GM12878 (cell line): ENCODE data around the gene SFXN2. TPM values are rescaled to one million over a fixed set of nuclear protein-coding genes. Genes with fewer than 3 reads are reported as not detected.

ENCODE experiments used
- ATAC-seq: fragments of 200-7000 bp; cut with Tn5 transposase; 3 replicates; pipeline ENCODE4 v1.9.1; 2020; ENCODE audit warnings: mild to moderate bottlenecking, moderate library complexity
- BruUV-seq: library from RNA; stranded (reverse); fragments of 400-500 nt; replicated peaks from 2 replicates; lab custom pipeline; 2021; lab: Mats Ljungman, UMichigan
- CTCF ChIA-PET: fragments of 300-600 bp; sonication (Branson Sonifier 250); formaldehyde crosslinking; extraction: SDS; loops from one replicate; lab custom pipeline; 2021; ENCODE audit warnings: inconsistent platforms; lab: Yijun Ruan, JAX
- POLR2A ChIA-PET: fragments of 350-600 bp; formaldehyde crosslinking; extraction: SDS; loops from one replicate; lab custom pipeline; 2021; ENCODE audit warnings: inconsistent platforms; lab: Charles Lee
- RAD21 ChIA-PET: fragments of 300-600 bp; sonication (Branson Sonifier 250); formaldehyde crosslinking; loops from one replicate; lab custom pipeline; 2023; ENCODE audit warnings: antibody characterized with exemption; ENCODE audit not compliant: unreplicated experiment; lab: Charles Lee
- SMC1A ChIA-PET: fragments of 300-600 bp; sonication (Branson Sonifier 250); formaldehyde crosslinking; loops from one replicate; lab custom pipeline; 2023; ENCODE audit not compliant: unreplicated experiment, uncharacterized antibody; lab: Charles Lee
- DNase-seq: peaks from one replicate; pipeline ENCODE4 v3.0.0-alpha.2; 2011; ENCODE audit warnings: low read depth, low spot score
- FAIRE-seq: peaks from 3 replicates; lab custom pipeline; 2011; peaks lifted over from hg19 to GRCh38; lab: Jason Lieb, UNC
- H2AFZ ChIP-seq: 2 replicates; pipeline ENCODE4 v1.6.0; 2011; ENCODE audit warnings: low read depth, low read length, control low read depth; ENCODE audit not compliant: control insufficient read depth
- H3K27ac ChIP-seq: 2 replicates; pipeline ENCODE4 v1.5.1; 2011; ENCODE audit warnings: control low read depth; ENCODE audit not compliant: control insufficient read depth, insufficient read depth
- H3K27me3 ChIP-seq, 2 experiments: replicated peaks in 1 of 2; 2 replicates each; pipeline versions ENCODE4 v1.6.0 to v1.6.1; 2011; ENCODE audit warnings: low read length in 1 of 2; ENCODE audit not compliant: control insufficient read depth in 2 of 2, insufficient read depth in 2 of 2
- H3K36me3 ChIP-seq, 2 experiments: 2 replicates each; pipeline ENCODE4 v1.5.1; 2011; ENCODE audit warnings: low read length in 1 of 2; ENCODE audit not compliant: control insufficient read depth in 2 of 2, insufficient read depth in 2 of 2
- H3K4me1 ChIP-seq: 2 replicates; pipeline ENCODE4 v1.6.1; 2011; ENCODE audit warnings: mild to moderate bottlenecking, low read length, moderate library complexity, mixed read lengths; ENCODE audit not compliant: control insufficient read depth, insufficient read depth
- H3K4me2 ChIP-seq: 2 replicates; pipeline ENCODE4 v1.6.0; 2011; ENCODE audit warnings: control low read depth; ENCODE audit not compliant: control insufficient read depth, insufficient read depth
- H3K4me3 ChIP-seq: fragments of 200-600 bp; sonication (generic); 2 replicates; pipeline ENCODE4 v1.5.1; 2016
- H3K79me2 ChIP-seq: 2 replicates; pipeline ENCODE4 v1.6.0; 2011; ENCODE audit warnings: low read length; ENCODE audit not compliant: control insufficient read depth, insufficient read depth
- H3K9ac ChIP-seq: 2 replicates; pipeline ENCODE4 v1.8.0; 2011; ENCODE audit warnings: low read length, control low read depth, mixed read lengths; ENCODE audit not compliant: control insufficient read depth, insufficient read depth
- H3K9me3 ChIP-seq: replicated peaks from 3 replicates; pipeline ENCODE4 v1.5.1; 2011; ENCODE audit warnings: mild to moderate bottlenecking, low read length; ENCODE audit not compliant: control insufficient read depth, insufficient read depth
- H4K20me1 ChIP-seq: 2 replicates; pipeline ENCODE4 v1.6.0; 2011; ENCODE audit not compliant: control insufficient read depth, insufficient read depth
- CEBPB ChIP-seq, 2 experiments: fragments of 150-350 bp in 1 of 2; IDR thresholded peaks; 2 replicates each; pipeline ENCODE4 v1.6.1; 2012 to 2014; ENCODE audit warnings: low read depth in 2 of 2, low read length in 2 of 2, borderline replicate concordance in 1 of 2, inconsistent platforms in 1 of 2
- CHD1 ChIP-seq: IDR thresholded peaks from 2 replicates; pipeline ENCODE4 v1.6.1; 2012; ENCODE audit warnings: low read depth, low read length, improper control_type of control experiment
- CREM ChIP-seq: IDR thresholded peaks from 2 replicates; pipeline ENCODE4 v1.6.1; 2014; ENCODE audit warnings: antibody characterized with exemption, low read depth
- HCFC1 ChIP-seq: fragments of 150-350 bp; IDR thresholded peaks from 2 replicates; pipeline ENCODE4 v1.6.1; 2014; ENCODE audit warnings: low read length
- NR2C1 ChIP-seq: fragments of 450-650 bp; IDR thresholded peaks from 2 replicates; pipeline ENCODE4 v1.6.1; 2017; ENCODE audit warnings: antibody characterized with exemption, mild to moderate bottlenecking, moderate library complexity
- NR2F1 ChIP-seq: fragments of 450-650 bp; conservative IDR thresholded peaks from 2 replicates; pipeline ENCODE4 v1.6.1; 2017; ENCODE audit warnings: mild to moderate bottlenecking
- SMAD1 ChIP-seq: fragments of 450-650 bp; IDR thresholded peaks from 2 replicates; pipeline ENCODE4 v1.6.1; 2018; ENCODE audit warnings: mild to moderate bottlenecking, low read depth; ENCODE audit not compliant: partially characterized antibody
- TAF1 ChIP-seq: IDR thresholded peaks from 2 replicates; pipeline ENCODE4 v1.6.1; 2011; ENCODE audit warnings: mild to moderate bottlenecking, low read depth, low read length, borderline replicate concordance
- TARDBP ChIP-seq: IDR thresholded peaks from 2 replicates; pipeline ENCODE4 v1.6.1; 2016; ENCODE audit warnings: borderline replicate concordance
- TBL1XR1 ChIP-seq: IDR thresholded peaks from 2 replicates; pipeline ENCODE4 v1.6.1; 2012; ENCODE audit warnings: low read depth, low read length, improper control_type of control experiment
- TCF12 ChIP-seq: IDR thresholded peaks from 2 replicates; pipeline ENCODE4 v1.6.1; 2011; ENCODE audit warnings: low read depth, mild to moderate bottlenecking, low read length
- ZNF217 ChIP-seq: fragments of 450-650 bp; IDR thresholded peaks from 2 replicates; pipeline ENCODE4 v1.6.1; 2017; ENCODE audit warnings: antibody characterized with exemption, mild to moderate bottlenecking
- ZNF687 ChIP-seq: fragments of 450-650 bp; IDR thresholded peaks from 2 replicates; pipeline ENCODE4 v1.6.1; 2017; ENCODE audit warnings: mild to moderate bottlenecking, moderate library complexity
- WGBS: methylation state at CpG from one replicate; pipeline ENCODE4 v1.1.6; 2016; ENCODE audit warnings: low lambda C conversion rate; ENCODE audit not compliant: insufficient replicate concordance, insufficient coverage; ENCODE audit errors: missing lambda C conversion rate; 5-methylcytosine and 5-hydroxymethylcytosine counted together
- in situ Hi-C: fragments of 300-500 bp; cut with MboI; formaldehyde crosslinking; loops from 9 replicates; pipeline ENCODE4 v1.14.3; 2018; ENCODE audit warnings: mixed read lengths
- intact Hi-C: fragments of 100-400 bp; cut with micrococcal nuclease; formaldehyde crosslinking; loops from one replicate; pipeline ENCODE4 v1.14.2; 2022; ENCODE audit not compliant: unreplicated experiment
- polyA plus RNA-seq, 11 experiments: library from polyadenylated mRNA; depleted of rRNA in 4 of 11; unstranded in 6 of 11; stranded (reverse) in 5 of 11; fragments of >200 nt; fragmentation: Nextera tagmentation in 4 of 11; fragmentation: Illumina TruSeq in 1 of 11; extraction: Ambion mirVana in 4 of 11; extraction: Trizol in 1 of 11; gene quantifications; 1 replicate in 1 of 11; 2 replicates in 10 of 11; pipeline versions ENCODE4 v1.2.1 to v1.2.3, GENCODE V29; 2011 to 2016; ENCODE audit warnings: inconsistent platforms in 2 of 11, missing spikeins in 2 of 11, low read depth in 1 of 11
- total RNA-seq, 4 experiments: library from RNA; depleted of rRNA in 3 of 4; stranded (reverse); fragments of >200 nt in 3 of 4; fragmentation: Illumina TruSeq in 1 of 4; extraction: Trizol in 1 of 4; gene quantifications; 2 replicates each; pipeline versions ENCODE4 v1.2.1 to v1.2.3, GENCODE V29; 2013 to 2021
- TF ChIP-seq, protein P1 (sequence below): fragments of 450-650 bp; IDR thresholded peaks from 2 replicates; pipeline ENCODE4 v1.6.1; 2017; ENCODE audit warnings: antibody characterized with exemption, mild to moderate bottlenecking, moderate library complexity
- TF ChIP-seq, protein P2 (sequence below): IDR thresholded peaks from 2 replicates; pipeline ENCODE4 v1.6.1; 2011; ENCODE audit warnings: borderline replicate concordance, low read depth, mild to moderate bottlenecking, moderate library complexity, mixed read lengths, low read length; ENCODE audit not compliant: insufficient read depth; ENCODE audit errors: extremely low read length

SFXN2 gene
- total and polyA plus RNA-seq, 10 of the 15 experiments (the other 5 are each of a cell fraction or from before 2014, with no cell fraction given) = 8.8 to 22.5 (median 18.5) TPM

GRCh38 chr10:102782673-102783551, 68.5 kb downstream of the SFXN2 start (continued):
- TF ChIP-seq CEBPB (IDR thresholded peaks at IDR 0.05; ENCODE audit: borderline replicate concordance in 1 of 2, low read depth in 2 of 2, low read length in 2 of 2) (no peak), HCFC1 (no peak), NR2C1 (no peak)

- H3K4me1 ChIP-seq = no peaks in the 10 kb centered on the region
- POLR2A ChIA-PET = interaction anchor here (0.6 kb wide), 1 partner anchor 707 kb away, joined by 3 read pairs; no protein-coding TSS in a partner anchor
- no peak overlapping the region for H3K4me3 ChIP-seq
- H4K20me1 ChIP-seq = no peaks in the 10 kb centered on the region
- BruUV-seq = no TSS peak
- no peak overlapping the region for H3K4me2 ChIP-seq
- H3K9ac ChIP-seq = no peak overlapping the region
- intact Hi-C loops = no loop called here
- in situ Hi-C loops = no loop called here
- RAD21 ChIA-PET = no interaction called here
- no peaks in the 10 kb centered on the region for H3K9me3 ChIP-seq
- no peak for FAIRE-seq
- no peaks in the 10 kb centered on the region for H3K27me3 ChIP-seq
- no peaks in the 10 kb centered on the region; the same call in none of the 2 replicates for H3K79me2 ChIP-seq
- CTCF ChIA-PET = no interaction called here
- no peak overlapping the region for H3K27ac ChIP-seq
- H2AFZ ChIP-seq = no peak overlapping the region
- no peak for DNase-seq
- SMC1A ChIA-PET = interaction anchor here (0.7 to 1.1 kb wide), 2 partner anchors 31 to 285 kb away, joined by 3 read pairs; no protein-coding TSS in a partner anchor
- H3K36me3 ChIP-seq = peaks cover 0 to 4% of the 10 kb centered on the region in 2 experiments; a peak in 1 of 4 replicates
- no peak for ATAC-seq
- 94% methylated on average over 1 of the region's 1 CpG for WGBS
- TF ChIP-seq TCF12 (no peak), ZNF687 (no peak), TBL1XR1 (no peak), CREM (no peak), TARDBP (no peak), CHD1 (no peak), NR2F1 (no peak), TAF1 (no peak), SMAD1 (no peak), ZNF217 (no peak)
- TF ChIP-seq, protein P1, sequence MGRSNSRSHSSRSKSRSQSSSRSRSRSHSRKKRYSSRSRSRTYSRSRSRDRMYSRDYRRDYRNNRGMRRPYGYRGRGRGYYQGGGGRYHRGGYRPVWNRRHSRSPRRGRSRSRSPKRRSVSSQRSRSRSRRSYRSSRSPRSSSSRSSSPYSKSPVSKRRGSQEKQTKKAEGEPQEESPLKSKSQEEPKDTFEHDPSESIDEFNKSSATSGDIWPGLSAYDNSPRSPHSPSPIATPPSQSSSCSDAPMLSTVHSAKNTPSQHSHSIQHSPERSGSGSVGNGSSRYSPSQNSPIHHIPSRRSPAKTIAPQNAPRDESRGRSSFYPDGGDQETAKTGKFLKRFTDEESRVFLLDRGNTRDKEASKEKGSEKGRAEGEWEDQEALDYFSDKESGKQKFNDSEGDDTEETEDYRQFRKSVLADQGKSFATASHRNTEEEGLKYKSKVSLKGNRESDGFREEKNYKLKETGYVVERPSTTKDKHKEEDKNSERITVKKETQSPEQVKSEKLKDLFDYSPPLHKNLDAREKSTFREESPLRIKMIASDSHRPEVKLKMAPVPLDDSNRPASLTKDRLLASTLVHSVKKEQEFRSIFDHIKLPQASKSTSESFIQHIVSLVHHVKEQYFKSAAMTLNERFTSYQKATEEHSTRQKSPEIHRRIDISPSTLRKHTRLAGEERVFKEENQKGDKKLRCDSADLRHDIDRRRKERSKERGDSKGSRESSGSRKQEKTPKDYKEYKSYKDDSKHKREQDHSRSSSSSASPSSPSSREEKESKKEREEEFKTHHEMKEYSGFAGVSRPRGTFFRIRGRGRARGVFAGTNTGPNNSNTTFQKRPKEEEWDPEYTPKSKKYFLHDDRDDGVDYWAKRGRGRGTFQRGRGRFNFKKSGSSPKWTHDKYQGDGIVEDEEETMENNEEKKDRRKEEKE = no peak
- TF ChIP-seq, protein P2, sequence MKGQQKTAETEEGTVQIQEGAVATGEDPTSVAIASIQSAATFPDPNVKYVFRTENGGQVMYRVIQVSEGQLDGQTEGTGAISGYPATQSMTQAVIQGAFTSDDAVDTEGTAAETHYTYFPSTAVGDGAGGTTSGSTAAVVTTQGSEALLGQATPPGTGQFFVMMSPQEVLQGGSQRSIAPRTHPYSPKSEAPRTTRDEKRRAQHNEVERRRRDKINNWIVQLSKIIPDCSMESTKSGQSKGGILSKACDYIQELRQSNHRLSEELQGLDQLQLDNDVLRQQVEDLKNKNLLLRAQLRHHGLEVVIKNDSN = no peak
These were observed 69.1 kb downstream of the SFXN2 start for GRCh38 chr10:102783568-102783967.
